Nephron (organoid): ENCODE results near the gene METTL2A.
A peak's percentile ranks its signal among the peaks of the same experiment; 100 is the strongest.
"Not testable (repeated sequence)": the region's sequence is repeated elsewhere in the genome, so short reads cannot be mapped to it uniquely, and the experiment has no call there.

ENCODE experiments used
- H3K27ac Mint-ChIP-seq, 3 experiments: 2 replicates each; pipeline ENCODE4 v1.8.0; 2020; ENCODE audit warnings: mixed read lengths in 3 of 3, mild to moderate bottlenecking in 2 of 3, moderate library complexity in 1 of 3
- H3K27me3 Mint-ChIP-seq: 2 replicates; pipeline ENCODE4 v1.8.0; 2021; ENCODE audit warnings: low read depth, mild to moderate bottlenecking, moderate library complexity, mixed read lengths
- H3K36me3 Mint-ChIP-seq: 2 replicates; pipeline ENCODE4 v1.8.0; 2020; ENCODE audit warnings: low read depth, mixed read lengths
- H3K4me1 Mint-ChIP-seq: 2 replicates; pipeline ENCODE4 v1.8.0; 2020; ENCODE audit warnings: mixed read lengths
- H3K4me3 Mint-ChIP-seq, 3 experiments: 2 replicates each; pipeline ENCODE4 v1.8.0; 2020; ENCODE audit warnings: mild to moderate bottlenecking in 3 of 3, mixed read lengths in 3 of 3, moderate library complexity in 2 of 3
- H3K9me3 Mint-ChIP-seq: 2 replicates; pipeline ENCODE4 v1.8.0; 2020; ENCODE audit warnings: mixed read lengths
- TF ChIP-seq, protein P1 (sequence below), 3 experiments: fragments of 200-600 bp; sonication (generic); IDR thresholded peaks; one replicate each; pipeline ENCODE4 v1.5.0; 2021; ENCODE audit warnings: antibody characterized with exemption in 3 of 3; ENCODE audit not compliant: unreplicated experiment in 3 of 3

Gene METTL2A

DNA sequence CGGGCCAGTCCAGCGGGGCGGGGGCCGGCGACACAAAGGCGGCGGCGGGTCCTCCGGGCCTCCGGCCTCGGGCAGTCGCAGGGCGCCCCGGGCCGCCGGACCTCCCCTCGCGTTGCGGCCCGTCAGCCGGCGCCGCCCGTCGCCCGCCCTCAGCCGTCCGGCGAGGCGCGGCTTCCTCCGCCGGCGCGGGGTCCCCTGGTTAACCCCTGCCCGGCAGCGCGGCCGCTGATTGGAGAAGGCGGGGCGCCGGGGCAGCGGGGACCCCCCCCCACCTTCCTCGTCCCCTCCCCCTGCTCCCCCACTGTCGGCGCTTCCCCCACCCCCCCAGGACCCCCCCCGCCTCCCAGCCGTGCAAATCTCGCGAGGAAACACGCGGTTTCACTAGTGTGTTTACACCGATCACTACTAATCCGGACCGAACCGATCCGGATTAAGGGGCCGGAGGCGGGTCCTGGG lies 54.8 kb downstream of the METTL2A start, which contains the start of gene TLK2:
Gene TLK2 (plus strand): TSS at position 402 of the 456 bp plus-strand sequence. CDS start 2,301 bp downstream, outside the sequence.
- Mint-ChIP-seq H3K27me3 (no peaks in the 10 kb centered on the region), H3K4me1 (peaks cover 27% of the 10 kb centered on the region), H3K9me3 (no peaks in the 10 kb centered on the region), H3K4me3 (peak within 1 kb of the TSS; percentile 97 to 99 (median 98)), H3K27ac (peak within 1 kb of the TSS; percentile 98 to 100 (median 100)), H3K36me3 (peaks cover 31% of the 10 kb centered on the region)
- TF ChIP-seq, protein P1, sequence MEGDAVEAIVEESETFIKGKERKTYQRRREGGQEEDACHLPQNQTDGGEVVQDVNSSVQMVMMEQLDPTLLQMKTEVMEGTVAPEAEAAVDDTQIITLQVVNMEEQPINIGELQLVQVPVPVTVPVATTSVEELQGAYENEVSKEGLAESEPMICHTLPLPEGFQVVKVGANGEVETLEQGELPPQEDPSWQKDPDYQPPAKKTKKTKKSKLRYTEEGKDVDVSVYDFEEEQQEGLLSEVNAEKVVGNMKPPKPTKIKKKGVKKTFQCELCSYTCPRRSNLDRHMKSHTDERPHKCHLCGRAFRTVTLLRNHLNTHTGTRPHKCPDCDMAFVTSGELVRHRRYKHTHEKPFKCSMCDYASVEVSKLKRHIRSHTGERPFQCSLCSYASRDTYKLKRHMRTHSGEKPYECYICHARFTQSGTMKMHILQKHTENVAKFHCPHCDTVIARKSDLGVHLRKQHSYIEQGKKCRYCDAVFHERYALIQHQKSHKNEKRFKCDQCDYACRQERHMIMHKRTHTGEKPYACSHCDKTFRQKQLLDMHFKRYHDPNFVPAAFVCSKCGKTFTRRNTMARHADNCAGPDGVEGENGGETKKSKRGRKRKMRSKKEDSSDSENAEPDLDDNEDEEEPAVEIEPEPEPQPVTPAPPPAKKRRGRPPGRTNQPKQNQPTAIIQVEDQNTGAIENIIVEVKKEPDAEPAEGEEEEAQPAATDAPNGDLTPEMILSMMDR (IDR thresholded peaks at IDR 0.05; ENCODE audit: unreplicated experiment in 3 of 3) = no peak

- H3K9me3 Mint-ChIP-seq, H3K27me3 Mint-ChIP-seq: not testable (repeated sequence)
- peak overlapping the region; percentile 97 to 99 (median 98) for H3K4me3 Mint-ChIP-seq
- peaks cover 31% of the 10 kb centered on the region for H3K36me3 Mint-ChIP-seq
- peak overlapping the region in 2 of 3 experiments; percentile 98 to 100 for H3K27ac Mint-ChIP-seq
- H3K4me1 Mint-ChIP-seq = peaks cover 27% of the 10 kb centered on the region
These were observed 55.4 kb downstream of the METTL2A start for GRCh38 chr17:62478880-62479638.

DNA sequence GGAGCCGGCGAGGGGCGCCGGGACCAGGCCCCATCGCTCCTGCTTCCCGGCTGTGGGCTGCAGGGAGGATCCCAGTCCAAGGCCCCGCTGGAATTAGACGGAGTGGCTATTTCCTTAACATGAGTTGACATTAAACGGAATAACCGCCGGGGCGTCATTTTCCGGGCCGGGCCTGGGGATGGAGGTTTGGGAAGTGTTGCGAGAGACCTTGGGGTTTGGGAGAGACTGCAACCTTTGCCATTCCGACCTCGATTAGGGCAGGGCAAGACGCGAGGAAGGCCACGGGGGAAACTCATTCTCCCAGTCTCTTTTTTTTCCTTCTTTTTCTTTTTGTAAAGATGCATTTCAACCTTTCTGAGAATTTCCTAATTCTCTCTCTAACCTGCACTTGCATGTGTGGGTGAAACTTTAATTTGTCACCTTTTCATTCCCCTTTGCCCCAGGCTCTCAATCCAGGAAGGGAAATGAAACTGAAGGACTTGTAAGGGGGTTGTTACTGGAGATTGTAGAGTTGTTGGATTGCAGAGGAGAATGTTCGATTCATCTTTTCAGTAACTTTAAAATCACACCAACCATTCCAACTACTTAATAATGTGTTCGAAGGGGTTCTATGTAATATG lies 56.1 kb downstream of the METTL2A start:
- peak overlapping the region; percentile 98 to 100 (median 100) for H3K27ac Mint-ChIP-seq
- peak overlapping the region; percentile 97 to 99 (median 98) for H3K4me3 Mint-ChIP-seq
- peaks cover 27% of the 10 kb centered on the region for H3K4me1 Mint-ChIP-seq
- peaks cover 31% of the 10 kb centered on the region for H3K36me3 Mint-ChIP-seq
- H3K9me3 Mint-ChIP-seq, H3K27me3 Mint-ChIP-seq: not testable (repeated sequence)

DNA sequence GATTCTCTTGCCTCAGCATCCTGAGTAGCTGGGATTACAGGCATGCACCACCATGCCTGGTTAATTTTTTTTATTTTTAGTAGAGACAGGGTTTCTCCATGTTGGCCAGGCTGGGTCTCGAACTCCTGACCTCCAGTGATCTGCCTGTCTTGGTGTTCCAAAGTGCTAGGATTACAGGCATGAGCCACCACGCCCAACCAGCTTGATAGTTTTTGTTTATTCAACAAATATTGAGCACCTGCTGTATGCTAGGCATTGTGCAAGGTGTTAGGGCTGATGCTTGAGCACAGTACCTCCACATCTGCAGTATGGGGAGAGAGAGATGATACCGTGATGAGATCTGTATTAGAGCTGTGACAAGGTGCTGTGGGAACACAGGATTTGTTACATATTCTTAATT lies 58.9 kb downstream of the METTL2A start:
- not testable (repeated sequence) for H3K27ac Mint-ChIP-seq, H3K4me3 Mint-ChIP-seq, H3K9me3 Mint-ChIP-seq, H3K27me3 Mint-ChIP-seq
- H3K4me1 Mint-ChIP-seq = peaks cover 33% of the 10 kb centered on the region
- peaks cover 40% of the 10 kb centered on the region for H3K36me3 Mint-ChIP-seq

DNA sequence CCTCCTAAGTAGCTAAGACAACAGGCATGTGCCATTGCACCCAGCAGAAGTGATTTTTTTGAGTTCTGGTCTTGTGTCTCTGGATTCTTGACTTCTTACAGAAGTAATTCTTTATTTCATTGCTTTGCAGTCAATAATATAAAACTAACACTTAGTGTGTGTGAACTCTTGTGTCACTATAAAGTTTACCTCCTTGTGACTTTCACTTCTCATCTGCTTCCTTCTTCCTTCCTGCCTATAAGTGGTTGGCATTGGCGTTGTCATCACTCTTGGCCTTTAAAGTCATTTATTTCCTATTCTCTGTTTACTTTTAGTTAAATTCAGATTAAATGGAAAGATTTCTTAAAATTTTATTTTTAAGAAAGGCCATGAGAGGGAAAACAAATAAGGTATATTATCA lies 67.3 kb downstream of the METTL2A start:
- not testable (repeated sequence) for H3K27me3 Mint-ChIP-seq, H3K4me1 Mint-ChIP-seq, H3K9me3 Mint-ChIP-seq, H3K27ac Mint-ChIP-seq, H3K4me3 Mint-ChIP-seq
- H3K36me3 Mint-ChIP-seq = peaks cover 40% of the 10 kb centered on the region

DNA sequence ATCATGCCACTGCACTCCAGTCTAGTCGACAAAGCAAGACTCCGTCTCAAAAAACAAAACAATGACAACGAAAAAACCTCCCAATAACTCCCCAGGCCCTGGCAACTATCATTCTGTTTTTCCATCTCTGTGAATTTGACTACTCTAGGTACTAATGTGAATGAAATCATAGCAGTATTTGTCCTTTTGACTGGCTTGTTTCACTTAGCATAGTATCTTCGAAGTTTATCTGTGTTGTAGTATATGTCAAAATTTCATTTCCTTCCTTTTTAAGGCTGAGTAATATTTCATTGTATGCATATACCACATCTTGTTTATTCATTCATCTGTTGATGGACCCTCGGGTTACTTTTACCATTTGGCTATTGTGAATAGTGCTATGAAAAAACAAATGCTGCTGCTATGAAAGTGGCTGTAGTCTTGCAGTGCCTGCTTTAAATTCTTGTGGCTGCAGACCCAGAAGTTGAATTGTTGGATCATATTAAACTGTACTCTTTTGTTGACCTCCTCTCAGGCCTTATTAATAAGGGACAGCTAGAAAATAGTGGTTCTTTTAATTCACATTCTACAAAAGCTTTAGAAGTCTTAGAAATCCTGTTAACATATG lies 69.5 kb downstream of the METTL2A start:
- H3K4me1 Mint-ChIP-seq, H3K27ac Mint-ChIP-seq, H3K27me3 Mint-ChIP-seq, H3K9me3 Mint-ChIP-seq, H3K4me3 Mint-ChIP-seq: not testable (repeated sequence)
- H3K36me3 Mint-ChIP-seq = peaks cover 36% of the 10 kb centered on the region

GRCh38 chr17:62494073-62494472 lies 70.4 kb downstream of the METTL2A start:
- H3K9me3 Mint-ChIP-seq, H3K4me1 Mint-ChIP-seq, H3K27ac Mint-ChIP-seq, H3K4me3 Mint-ChIP-seq, H3K27me3 Mint-ChIP-seq: not testable (repeated sequence)
- peaks cover 32% of the 10 kb centered on the region for H3K36me3 Mint-ChIP-seq

DNA sequence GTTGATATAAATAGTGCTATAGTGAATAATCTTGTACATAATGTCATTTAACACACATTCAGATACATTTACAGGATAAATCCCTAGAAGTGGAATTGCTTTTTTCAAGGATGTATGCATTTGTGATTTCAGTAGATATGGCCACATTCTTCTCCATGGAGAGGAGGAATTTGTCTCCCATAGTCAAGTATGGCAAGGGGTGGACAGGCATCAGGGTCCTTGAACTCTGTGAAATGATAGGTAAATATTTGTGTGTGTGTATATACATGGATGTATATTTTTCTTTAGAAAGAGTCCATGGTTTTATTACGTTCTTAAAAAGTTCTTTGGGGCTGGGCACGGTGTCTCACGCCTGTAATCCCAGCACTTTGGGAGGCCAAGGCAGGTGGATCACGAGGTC lies 72.6 kb downstream of the METTL2A start:
- not testable (repeated sequence) for H3K9me3 Mint-ChIP-seq
- H3K36me3 Mint-ChIP-seq = peaks cover 25% of the 10 kb centered on the region

DNA sequence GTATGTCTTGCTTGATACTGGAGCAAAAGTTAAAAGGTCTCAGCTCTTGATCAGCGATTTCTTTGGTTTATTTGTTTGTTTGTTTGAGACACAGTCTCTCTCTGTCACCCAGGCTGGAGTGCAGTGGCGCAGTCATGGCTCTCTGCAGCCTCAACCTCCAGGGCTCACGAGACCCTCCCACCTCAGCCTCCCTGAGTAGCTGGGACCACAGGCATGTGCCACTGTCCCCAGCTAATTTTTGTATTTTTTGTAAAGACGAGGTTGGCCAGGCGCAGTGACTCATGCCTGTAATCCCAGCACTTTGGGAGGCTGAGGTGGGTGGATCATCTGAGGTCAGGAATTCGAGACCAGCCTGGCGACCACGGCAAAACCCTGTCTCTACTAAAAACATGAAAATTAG lies 75.1 kb downstream of the METTL2A start:
- not testable (repeated sequence) for H3K27ac Mint-ChIP-seq, H3K4me3 Mint-ChIP-seq, H3K4me1 Mint-ChIP-seq, H3K9me3 Mint-ChIP-seq, H3K27me3 Mint-ChIP-seq, H3K36me3 Mint-ChIP-seq

More for the DNA sequence above, 72.6 kb downstream of the METTL2A start:
- not testable (repeated sequence) for H3K27ac Mint-ChIP-seq, H3K27me3 Mint-ChIP-seq, H3K4me1 Mint-ChIP-seq, H3K4me3 Mint-ChIP-seq
